Stimulated activated CD8-positive, alpha-beta memory T cell treated with anti-CD3 and anti-CD28 coated beads, Interleukin-7, amount 100 ng/mL, for 1 hour (primary cell): ENCODE results near the gene FAM131A.

Source experiments
- DNase-seq, 2 donors: peaks; one replicate each; pipeline ENCODE4 v3.0.0-alpha.2; 2020; ENCODE audit warnings: low read depth in 2 of 2

The FAM131A gene

DNA sequence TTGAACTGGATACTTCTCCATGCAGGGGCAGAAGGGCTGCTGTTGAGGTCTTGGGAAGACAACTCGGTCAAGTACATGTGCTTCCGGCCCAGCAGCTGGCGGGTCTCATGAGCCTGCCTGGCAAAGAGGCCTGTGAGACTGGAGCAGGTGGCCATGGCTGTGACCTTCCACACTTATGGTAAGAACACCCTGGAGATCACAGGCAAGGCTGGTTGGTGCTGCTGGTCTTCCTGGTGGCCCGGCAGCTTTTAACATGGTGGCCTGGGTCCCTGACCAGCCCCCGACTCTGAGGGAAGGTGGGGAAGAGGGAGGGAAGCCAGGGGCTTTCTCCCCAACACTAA lies 57.9 kb downstream of the FAM131A start:
- DNase-seq, result no peak
